GM19395 (cell line): ENCODE data around the gene SDK2.

ENCODE experiments used
- ATAC-seq: cut with Tn5 transposase; IDR thresholded peaks from one replicate; pipeline ENCODE4 v1.9.1; 2021; ENCODE audit warnings: mild to moderate bottlenecking, moderate library complexity; ENCODE audit not compliant: unreplicated experiment

The SDK2 gene

DNA sequence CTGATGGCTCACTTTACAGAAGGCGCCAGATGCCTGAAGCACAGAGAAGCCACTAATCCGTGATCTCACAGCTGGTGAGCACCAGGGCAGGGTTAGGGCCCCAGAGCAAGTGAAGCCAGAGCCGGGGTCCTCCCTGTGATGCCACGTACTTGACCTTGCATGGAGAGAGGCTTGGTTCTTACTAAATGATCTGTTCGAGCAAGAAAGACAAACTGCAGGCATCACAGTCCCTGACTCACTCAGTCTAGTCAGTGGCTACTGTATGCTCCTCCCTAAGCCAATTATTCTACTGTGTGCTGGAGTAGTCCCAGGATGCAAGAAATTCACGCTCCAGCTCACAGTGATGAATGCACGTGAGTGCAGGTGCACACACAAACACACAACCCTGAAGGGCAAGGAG lies 55.4 kb downstream of the SDK2 start:
- ATAC-seq: no peak

GRCh38 chr17:73588301-73588846 lies 55.9 kb downstream of the SDK2 start:
- ATAC-seq: no peak

GRCh38 chr17:73586921-73587602 lies 57.2 kb downstream of the SDK2 start:
- ATAC-seq: no peak

- ATAC-seq: no peak
Observed at GRCh38 chr17:73586275-73586832, 57.9 kb downstream of the SDK2 start.

GRCh38 chr17:73585583-73585982 lies 58.7 kb downstream of the SDK2 start:
- ATAC-seq: no peak

- no peak for ATAC-seq
Observed at GRCh38 chr17:73584987-73585386, 59.3 kb downstream of the SDK2 start.

DNA sequence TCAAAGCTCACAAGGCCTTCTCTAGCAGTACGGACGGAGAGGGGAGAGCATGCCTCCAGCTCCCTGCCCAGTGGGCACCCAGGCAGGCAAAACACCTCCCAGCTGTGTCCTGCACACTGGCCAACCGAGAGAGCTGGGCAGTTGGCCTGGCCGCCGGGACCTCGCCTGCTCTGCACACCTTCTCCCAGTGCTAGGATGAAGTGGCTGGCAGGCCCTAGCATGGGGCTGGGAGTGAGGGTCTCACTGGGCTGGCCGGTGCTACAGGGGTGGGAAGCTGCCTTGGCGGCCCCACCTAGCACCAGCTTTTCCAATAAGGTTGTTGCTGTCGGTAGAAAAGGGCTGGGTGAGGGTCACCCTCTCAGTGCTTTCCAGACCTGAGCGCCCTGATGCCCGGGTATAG lies 60.2 kb downstream of the SDK2 start:
- no peak for ATAC-seq

DNA sequence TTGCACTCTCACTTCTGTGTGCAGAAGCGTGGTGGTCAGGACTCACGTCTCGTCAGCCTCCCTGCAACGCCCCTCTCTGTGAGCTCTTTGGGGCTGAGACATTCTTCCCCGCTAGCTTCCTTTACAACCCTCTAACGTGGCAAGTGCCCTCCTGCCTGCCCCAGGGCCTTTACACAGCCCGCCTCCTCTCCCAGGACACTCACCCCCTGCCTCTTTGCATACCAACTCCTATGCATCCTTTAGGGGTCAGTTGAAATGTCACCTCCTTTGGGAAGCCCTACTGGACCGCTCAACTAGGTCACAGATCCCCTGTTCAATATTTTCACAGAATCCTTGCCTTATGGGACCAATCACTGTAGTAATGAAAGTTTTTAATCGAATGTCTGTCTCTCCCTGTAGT lies 61.4 kb downstream of the SDK2 start:
- ATAC-seq: no peak

DNA sequence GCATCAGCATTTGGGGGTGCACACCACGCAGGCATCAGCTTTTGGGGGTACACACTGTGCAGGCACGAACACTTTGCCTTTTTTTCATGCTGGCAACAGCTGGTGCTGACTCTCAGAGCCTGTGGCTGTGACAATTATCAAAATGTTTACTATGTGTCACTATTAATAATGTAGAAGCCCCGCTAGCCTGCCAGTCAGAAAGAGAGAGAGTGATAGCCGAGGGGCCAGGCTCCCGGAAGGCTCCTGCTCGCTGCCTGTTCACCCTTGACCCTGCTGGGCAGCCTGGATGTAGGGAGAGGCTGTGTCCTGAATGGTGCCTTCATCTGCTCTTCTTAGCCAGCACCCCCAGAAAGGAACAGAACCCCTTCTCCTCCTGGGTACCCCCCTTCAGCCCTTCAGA lies 61.9 kb downstream of the SDK2 start:
- no peak for ATAC-seq

GRCh38 chr17:73581379-73581778 lies 62.9 kb downstream of the SDK2 start:
- ATAC-seq: no peak

DNA sequence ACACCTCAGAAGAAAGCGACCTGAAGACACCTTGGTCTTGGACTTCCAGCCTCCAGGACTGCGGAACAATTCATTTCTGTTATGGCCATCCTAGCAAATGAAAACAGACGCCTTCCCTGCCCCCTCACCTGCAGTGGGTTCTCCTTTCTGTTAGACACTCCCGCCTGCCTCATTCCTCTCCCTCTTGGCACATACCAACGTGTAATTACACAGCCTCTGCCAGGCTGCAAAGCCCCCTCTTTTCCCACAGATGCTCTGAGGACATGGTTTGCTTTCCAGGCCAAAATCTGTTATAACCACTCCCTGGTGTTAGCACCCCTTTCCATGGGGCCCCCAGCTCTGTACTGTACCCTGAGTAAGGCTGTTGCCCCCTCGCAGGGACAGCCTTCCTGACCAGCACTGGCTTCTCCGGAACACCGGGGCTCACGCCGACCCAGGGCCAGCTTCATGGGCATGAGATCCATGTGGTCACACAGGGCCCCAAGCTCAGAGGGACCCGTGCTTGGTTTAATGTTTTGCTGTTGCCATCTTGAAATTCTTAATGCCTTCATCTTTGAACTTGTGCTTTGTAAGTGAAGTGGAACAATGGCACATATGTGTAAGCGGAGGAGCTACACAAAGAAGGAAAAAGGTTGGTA lies 64.1 kb downstream of the SDK2 start:
- ATAC-seq: no peak

DNA sequence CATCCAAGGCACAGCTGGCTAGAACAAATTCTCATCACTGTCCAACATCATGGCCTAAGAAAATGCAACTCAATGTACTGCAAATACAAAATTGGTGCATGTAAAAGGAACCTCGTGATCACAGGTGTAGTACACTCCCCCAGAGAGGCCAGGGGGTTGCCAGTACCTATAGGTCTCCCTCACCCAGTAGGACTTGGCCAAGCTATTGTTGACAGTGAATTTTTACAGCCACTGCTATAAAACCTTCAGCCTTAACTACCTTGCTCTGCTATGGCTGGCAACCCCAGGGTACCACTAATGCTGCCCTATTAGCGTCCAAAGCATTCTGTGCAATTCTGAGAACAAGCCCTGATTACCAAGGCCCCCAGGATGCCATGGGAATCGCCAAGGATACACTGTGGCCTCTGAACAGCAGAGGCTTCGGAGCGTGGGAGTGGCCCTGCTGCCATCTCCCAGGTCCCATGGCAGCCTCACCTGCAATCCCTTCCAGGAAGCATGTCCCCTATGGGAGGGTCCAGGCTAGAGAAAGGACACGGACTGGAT lies 67.6 kb downstream of the SDK2 start:
- ATAC-seq: no peak

GRCh38 chr17:73575470-73576221 lies 68.6 kb downstream of the SDK2 start:
- no peak for ATAC-seq

DNA sequence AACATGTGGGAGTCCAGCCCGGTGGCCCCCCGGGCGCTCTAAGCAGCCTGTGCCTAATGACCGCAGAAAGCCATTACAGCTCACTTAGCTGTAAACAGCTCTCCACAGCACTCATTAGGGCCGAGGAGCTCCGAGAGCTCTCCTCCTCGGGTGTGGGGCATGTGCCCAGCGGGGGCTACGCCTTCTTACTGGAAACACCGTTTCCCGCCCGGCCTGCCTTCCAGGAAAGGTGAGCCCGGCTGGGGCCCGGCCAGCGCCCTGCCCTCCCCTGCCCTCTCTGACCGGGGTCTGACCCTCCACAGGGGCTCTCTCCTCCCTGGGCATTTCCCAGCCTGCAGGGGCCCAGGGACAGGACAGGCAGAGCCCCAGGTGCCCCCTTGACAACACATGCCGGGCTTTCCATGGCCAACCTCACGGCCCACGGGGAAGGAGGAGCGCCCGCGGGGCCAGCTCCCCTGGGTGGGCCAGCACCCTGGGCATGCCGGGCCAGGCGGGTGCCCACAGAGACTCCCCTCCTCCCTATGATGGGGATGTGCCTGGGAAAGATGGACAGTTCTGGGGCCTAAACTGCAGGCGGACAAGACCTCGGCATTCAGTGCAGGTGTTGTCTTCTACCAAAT lies 72.6 kb downstream of the SDK2 start:
- no peak for ATAC-seq

DNA sequence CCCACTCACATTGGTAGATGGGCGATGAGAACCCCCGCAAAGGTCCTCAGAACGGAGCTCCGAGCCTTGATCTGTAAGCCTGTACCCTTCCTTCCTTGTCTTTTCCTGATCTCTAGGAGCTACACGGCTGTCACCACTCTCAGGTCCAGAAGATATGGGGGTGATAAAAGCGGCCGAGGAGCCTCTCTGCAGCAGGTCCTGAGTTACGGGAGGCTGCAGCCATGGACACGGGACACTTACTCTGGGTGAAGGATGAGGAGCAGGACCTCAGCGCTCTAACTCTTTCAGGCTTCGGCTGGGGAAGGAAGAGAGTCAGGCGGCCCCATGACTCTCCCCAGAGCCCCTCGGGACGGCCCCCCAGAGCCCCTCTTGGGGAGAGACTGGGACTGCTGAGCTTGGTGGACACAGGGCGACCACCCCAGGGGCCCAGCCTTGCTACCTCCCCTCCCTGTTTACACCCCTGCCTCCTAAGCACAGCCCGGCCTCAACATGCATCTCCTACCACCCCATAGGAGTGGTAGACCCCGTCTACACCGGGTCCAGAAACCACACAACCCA lies 74.4 kb downstream of the SDK2 start:
- ATAC-seq: no peak

GRCh38 chr17:73568934-73569333 lies 75.3 kb downstream of the SDK2 start:
- ATAC-seq: no peak

- ATAC-seq: no peak
Observed at GRCh38 chr17:73566905-73567782, 77.1 kb downstream of the SDK2 start.

DNA sequence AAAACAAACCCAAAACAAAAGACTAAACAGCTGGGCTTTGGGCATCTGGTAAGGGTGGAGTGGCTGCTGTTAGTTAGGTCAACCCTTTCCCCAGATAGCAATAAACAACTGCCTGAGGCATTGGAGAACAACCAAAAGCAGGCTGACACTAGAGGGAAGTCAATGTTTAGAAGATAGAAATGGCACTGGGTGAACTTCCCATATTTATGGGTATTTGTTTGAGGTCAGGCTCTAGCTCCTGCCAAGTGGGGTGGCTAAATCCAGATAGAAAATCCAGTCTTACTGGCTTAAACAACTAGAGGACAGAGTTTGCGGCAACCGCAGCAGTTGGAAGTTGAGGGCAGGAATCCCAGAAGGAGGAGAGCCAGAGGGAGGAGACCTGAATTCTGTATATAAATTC lies 79.4 kb downstream of the SDK2 start:
- ATAC-seq: no peak

GRCh38 chr17:73562896-73563295 lies 81.3 kb downstream of the SDK2 start:
- no peak for ATAC-seq

DNA sequence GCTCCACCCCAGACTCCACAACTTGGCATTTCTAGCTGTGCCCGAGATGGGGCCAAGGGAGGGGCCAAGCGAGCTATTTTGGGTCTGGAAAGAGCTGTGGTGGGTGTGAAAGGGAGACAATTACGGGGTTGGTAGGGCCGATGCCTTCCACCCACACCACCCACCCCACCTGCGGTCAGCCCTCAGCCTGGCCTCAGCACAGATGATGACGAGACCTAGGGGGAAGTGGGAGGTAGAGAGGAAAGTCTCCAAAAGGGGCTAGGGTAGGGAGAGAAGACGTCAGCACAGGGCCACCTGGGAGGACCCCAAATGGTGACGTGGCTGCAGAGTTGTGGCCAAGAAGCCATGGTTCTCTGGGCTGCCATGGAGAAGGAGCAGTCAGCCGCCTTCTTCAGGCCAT lies 83.1 kb downstream of the SDK2 start:
- ATAC-seq: no peak
